AML-193 (cell line): ENCODE measurements around the gene KCTD8.
"Not testable (repeated sequence)": the region's sequence is repeated elsewhere in the genome, so short reads cannot be mapped to it uniquely, and the experiment has no call there.

Source experiments
- DNase-seq, 2 experiments: peaks; one replicate each; lab custom pipeline; 2025; lab: John Stamatoyannopoulos, UW

The KCTD8 gene

DNA sequence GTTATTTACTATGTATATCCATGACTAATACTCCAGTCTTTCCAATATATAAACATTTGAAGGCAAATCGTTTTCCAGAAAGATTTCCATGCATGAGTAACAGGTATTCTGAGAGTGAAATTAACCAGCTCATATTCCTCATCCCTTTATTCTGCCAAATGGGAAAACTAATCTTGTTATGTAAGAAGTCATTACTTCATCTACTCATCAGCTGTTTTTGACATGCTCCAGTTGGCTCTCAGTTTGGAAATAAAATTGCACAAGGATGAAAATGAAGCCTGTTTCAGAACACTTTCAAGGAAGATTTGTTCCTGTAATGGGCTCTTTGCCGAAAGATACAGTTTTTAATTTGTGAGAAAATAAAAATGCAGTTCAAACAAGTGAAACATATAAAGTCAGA is 121.9 kb downstream of the KCTD8 start:
- DNase-seq, result no peak

- no peak for DNase-seq
Observed at GRCh38 chr4:44320833-44321232, 127.8 kb downstream of the KCTD8 start.

GRCh38 chr4:44319129-44319528 is 129.5 kb downstream of the KCTD8 start:
- DNase-seq, result no peak

DNA sequence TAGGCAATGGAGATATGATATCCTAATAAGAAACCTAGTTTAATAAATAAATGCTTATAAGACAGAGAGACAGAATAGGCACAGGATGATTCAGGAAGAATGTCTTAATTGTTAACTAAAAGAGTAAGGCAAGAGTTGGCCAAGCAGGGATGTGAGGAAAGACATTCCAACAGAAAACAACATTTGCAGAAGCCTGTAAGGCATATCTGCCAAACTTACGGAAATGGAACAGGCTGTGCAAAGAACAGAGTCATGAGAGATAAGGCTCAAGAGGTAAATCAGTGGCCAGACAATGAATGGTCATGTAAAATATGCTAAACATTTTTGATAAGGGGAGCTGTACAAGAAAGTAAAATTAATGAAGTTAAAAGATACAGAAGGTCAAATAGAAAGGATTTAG is 134.9 kb downstream of the KCTD8 start:
- DNase-seq, result no peak

- no peak for DNase-seq
Observed at GRCh38 chr4:44287505-44287904, 161.1 kb downstream of the KCTD8 start.

DNA sequence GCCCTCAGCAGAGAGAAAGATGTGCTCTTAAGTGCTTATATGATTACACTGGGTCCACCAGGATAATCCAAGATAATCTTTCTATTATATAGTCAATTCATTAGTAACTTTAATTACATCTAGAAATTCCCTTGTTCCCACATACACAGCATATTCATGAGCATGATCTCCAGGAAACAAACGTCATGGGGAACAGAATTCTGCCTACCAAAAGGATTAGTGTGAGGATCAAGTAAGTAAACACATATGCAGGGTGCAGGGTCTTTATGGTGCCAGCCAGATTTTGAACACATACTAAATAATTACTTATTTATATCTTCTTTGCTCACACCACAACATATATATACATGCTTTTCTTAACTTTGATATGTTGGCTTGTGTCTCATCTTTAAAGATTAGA is 169.1 kb downstream of the KCTD8 start:
- no peak for DNase-seq

GRCh38 chr4:44279066-44279465 is 169.5 kb downstream of the KCTD8 start:
- DNase-seq, result no peak

GRCh38 chr4:44257461-44257860 is 191.1 kb downstream of the KCTD8 start:
- DNase-seq, result no peak

GRCh38 chr4:44256414-44256813 is 192.2 kb downstream of the KCTD8 start:
- no peak for DNase-seq

GRCh38 chr4:44237643-44238042 is 211.0 kb downstream of the KCTD8 start:
- DNase-seq, result no peak

DNA sequence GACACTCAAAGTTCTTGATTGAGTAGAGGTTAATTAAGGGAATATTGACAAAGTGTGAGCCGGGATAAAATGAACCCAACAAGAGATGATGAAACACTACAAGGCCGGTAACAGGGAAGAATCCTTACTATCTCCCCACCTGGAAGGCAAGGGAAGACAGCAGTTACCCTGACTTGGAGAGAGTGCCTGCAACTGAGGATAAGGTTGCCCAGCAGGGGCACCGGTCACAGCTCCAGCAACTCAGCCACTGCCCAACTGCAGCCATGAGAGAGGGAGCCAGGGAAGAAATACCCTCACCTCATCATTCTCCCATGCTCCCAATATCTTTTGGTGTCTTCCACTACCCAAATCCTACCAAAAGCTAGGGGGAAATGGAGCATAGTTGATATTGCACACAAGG is 212.7 kb downstream of the KCTD8 start:
- DNase-seq, result no peak

- DNase-seq, result no peak
Observed at GRCh38 chr4:44232262-44232661, 216.3 kb downstream of the KCTD8 start.

- DNase-seq, result no peak
Observed at GRCh38 chr4:44231006-44231405, 217.6 kb downstream of the KCTD8 start.

DNA sequence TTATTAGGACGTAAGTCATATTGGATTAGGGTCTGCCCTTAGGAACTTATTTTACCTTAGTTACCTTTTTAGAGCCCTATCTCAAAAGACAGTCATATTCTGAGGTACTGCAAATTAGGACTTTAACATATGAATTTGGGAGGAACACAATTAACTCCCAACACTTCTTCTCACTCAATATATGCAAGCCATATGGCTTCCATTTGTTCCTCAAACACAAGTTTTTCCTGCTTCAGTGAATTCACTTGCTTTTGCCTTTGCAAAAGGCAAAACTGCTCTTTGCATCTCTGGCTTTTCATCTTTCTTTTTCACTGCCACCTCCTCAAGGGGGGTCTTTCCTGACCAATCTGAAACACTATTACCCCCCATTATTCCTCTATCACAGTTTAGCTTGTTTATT is 220.3 kb downstream of the KCTD8 start:
- no peak for DNase-seq

DNA sequence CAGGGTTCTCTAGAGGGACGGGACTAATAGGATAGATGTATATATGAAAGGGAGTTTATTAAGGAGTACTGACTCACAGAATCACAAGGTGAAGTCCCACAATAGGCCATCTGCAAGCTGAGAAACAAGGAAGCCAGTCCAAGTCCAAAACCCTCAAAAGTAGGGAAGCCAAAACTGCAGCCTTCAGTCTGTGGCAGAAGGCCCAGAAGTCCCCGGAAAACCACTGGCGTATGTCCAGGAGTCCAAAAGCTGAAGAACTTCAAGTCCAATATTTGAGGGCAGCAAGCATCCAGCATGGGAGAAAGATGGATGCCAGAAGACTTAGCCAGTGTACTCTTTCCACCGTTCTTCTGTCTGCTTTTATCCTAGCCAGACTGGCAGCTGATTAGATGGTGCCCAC is 227.2 kb downstream of the KCTD8 start:
- DNase-seq, result no peak

- DNase-seq, result no peak
Observed at GRCh38 chr4:44210750-44211149, 237.9 kb downstream of the KCTD8 start.

DNA sequence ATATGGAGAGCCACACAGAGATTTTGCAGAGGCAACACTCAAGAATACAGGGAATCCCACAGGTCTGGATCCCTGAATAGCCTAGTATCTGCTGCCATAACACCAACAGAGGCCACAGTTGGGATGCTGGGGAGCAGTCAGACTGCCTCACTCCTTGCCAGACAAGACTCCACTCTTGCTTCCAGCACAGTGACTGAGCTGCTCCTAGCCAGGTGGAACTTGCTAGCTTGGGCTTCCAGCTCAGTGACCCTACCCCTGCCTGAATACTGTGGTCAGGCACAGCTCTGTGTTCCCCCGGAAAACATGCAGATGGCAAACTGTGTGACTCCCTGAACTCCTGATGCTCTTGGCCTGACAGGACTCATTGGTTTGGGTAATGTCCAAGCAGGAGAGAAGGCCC is 251.8 kb downstream of the KCTD8 start:
- DNase-seq, result no peak

DNA sequence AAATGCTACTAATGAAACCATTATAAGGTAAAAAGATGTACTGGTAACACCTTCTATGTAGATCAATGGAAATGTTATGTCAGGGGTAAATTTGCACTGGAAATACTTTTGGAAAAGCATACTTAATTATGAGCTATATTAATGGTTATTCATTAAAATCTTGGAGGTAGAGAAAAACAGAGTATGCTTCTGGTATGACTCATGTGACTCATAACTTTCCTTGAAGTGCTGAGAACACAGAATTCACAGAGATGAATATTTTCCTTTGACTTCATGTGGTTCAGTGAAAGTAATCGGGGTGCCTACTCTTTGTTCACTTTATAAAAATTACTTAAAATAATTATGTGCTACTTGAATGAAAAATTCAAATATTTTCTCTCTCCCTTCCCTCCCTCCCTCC is 254.2 kb downstream of the KCTD8 start:
- no peak for DNase-seq

- DNase-seq, result no peak
Observed at GRCh38 chr4:44186850-44187246, 261.8 kb downstream of the KCTD8 start.

DNA sequence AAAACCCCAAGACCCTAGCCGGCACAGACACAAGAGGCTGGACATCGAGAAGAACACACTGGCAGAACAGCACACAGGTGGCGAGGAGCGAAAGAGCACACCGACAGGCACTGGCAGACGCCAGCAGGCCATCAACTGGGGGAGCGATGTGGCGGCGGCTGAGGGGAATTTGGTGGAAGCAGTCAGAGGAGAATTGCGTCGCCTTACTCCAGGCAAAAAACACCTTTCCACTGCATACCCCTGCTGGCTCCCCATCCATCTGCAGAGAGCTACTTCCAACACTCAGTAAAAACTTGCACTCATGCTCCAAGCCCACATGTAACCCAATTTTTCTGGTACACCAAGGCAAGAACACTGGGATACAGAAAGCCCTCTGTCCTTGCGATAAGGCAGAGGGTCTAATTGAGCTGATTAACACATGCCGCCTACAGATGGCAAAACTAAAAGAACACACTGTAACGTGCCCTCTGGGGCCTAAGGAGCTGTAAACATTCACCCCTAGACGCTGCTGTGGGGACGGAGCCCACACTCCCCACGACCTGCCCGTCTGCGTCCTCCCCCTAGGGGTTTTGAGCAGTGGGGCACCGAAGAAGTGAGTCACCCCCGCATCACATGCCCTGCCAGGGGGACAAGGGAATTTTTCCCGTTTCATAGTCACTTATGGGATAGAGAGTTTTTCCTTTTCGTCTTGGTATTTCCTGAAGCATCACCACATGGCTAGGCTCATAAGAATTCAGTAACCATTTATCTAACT is 262.3 kb downstream of the KCTD8 start:
- DNase-seq, result no peak

DNA sequence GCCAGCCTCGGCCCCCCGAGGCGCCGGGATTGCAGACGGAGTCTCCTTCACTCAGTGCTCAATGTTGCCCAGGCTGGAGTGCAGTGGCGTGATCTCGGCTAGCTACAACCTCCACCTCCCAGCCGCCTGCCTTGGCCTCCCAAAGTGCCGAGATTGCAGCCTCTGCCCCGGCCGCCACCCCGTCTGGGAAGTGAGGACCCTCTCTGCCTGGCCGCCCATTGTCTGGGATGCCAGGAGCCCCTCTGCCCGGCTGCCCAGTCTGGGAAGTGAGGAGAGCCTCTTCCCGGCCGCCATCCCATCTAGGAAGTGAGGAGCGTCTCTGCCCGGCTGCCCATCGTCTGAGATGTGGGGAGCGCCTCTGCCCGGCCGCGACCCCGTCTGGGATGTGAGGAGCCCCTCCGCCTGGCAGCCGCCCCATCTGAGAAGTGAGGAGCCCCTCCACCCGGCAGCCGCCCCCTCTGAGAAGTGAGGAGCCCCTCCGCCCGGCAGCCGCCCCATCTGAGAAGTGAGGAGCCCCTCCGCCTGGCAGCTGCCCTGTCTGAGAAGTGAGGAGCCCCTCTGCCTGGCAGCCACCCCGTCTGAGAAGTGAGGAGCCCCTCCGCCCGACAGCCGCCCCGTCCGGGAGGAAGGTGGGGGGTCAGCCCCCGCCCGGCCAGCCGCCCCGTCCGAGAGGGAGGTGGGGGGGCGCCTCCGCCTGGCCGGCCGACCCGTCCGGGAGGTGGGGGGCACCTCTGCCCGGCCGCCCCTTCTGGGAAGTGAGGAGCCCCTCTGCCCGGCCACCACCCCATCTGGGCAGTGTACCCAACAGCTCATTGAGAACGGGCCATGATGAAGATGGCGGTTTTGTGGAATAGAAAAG is 266.9 kb downstream of the KCTD8 start:
- not testable (repeated sequence) for DNase-seq

- not testable (repeated sequence) for DNase-seq
Observed at GRCh38 chr4:44167766-44168165, 280.8 kb downstream of the KCTD8 start.

GRCh38 chr4:44165938-44166337 is 282.7 kb downstream of the KCTD8 start:
- DNase-seq, result no peak
